Upper lobe of left lung (tissue), 6 donors: Measurements from ENCODE around the gene DPP6. TPM values are rescaled to one million over a fixed set of nuclear protein-coding genes. Genes with fewer than 3 reads are reported as not detected.

ENCODE experiments used
- ATAC-seq, 2 donors: fragments of 200-7000 bp; cut with Tn5 transposase; one replicate each; pipeline ENCODE4 v1.9.1; 2022; ENCODE audit warnings: mild to moderate bottlenecking in 2 of 2, moderate library complexity in 2 of 2; ENCODE audit not compliant: low FRiP score in 2 of 2
- DNase-seq, 2 donors: peaks; one replicate each; pipeline ENCODE4 v3.0.0-alpha.2; 2019 to 2020
- H3K27ac ChIP-seq, 4 donors: fragments of 200-600 bp; sonication (generic); one replicate each; pipeline ENCODE4 v1.5.1; 2016 to 2019
- H3K27me3 ChIP-seq, 4 donors: fragments of 200-600 bp; sonication (generic); one replicate each; pipeline ENCODE4 v1.5.1; 2017 to 2019
- H3K36me3 ChIP-seq, 4 donors: fragments of 200-600 bp; sonication (generic); one replicate each; pipeline ENCODE4 v1.5.1; 2016 to 2019
- H3K4me1 ChIP-seq, 4 donors: fragments of 200-600 bp; sonication (generic); one replicate each; pipeline ENCODE4 v1.5.1; 2018 to 2019
- H3K4me3 ChIP-seq, 4 donors: fragments of 200-600 bp; sonication (generic); one replicate each; pipeline ENCODE4 v1.5.1; 2017 to 2019; ENCODE audit warnings: mild to moderate bottlenecking in 2 of 4, moderate library complexity in 1 of 4
- H3K9me3 ChIP-seq, 4 donors: fragments of 200-600 bp; sonication (generic); one replicate each; pipeline ENCODE4 v1.5.1; 2018 to 2019
- CTCF ChIP-seq, 6 experiments: fragments of 450-650 bp in 4 of 6; fragments of 200-600 bp in 2 of 6; sonication (generic) in 2 of 6; IDR thresholded peaks; one replicate each; pipeline ENCODE4 v1.5.1; 2016 to 2019; ENCODE audit warnings: antibody characterized with exemption in 6 of 6
- EP300 ChIP-seq, 4 donors: sonication (generic); formaldehyde crosslinking; IDR thresholded peaks; one replicate each; pipeline ENCODE4 v1.5.1; 2017; ENCODE audit warnings: antibody characterized with exemption in 4 of 4, control low read depth in 2 of 4
- POLR2A ChIP-seq, 4 donors: fragments of 450-650 bp; IDR thresholded peaks; one replicate each; pipeline ENCODE4 v1.5.1; 2016 to 2017; ENCODE audit warnings: antibody characterized with exemption in 4 of 4, mild to moderate bottlenecking in 2 of 4
- POLR2AphosphoS5 ChIP-seq, 2 donors: sonication (generic); formaldehyde crosslinking; IDR thresholded peaks; one replicate each; pipeline ENCODE4 v1.5.1; 2017; ENCODE audit warnings: antibody characterized with exemption in 2 of 2
- WGBS, 2 donors: methylation state at CpG; one replicate each; pipeline ENCODE4 v1.1.5; 2017 to 2018; 5-methylcytosine and 5-hydroxymethylcytosine counted together
- total RNA-seq, 6 donors: library from RNA; depleted of rRNA in 4 of 6; stranded (reverse); fragments of >200 nt in 4 of 6; gene quantifications; one replicate each; pipeline versions ENCODE4 v1.1.0 to v1.2.1, GENCODE V29; 2016 to 2021
- donor health status: DM: no; HTN: no; CAD: no; lungs with moderate emphysema.
- donor health status: DM: no; HTN: yes; CAD: no; lungs with severe emphysema.

The DPP6 gene
- total RNA-seq, 6 donors from 2014 or later: 0.49 to 3.1 (median 0.86) TPM; not detected in 2

- no peak for ATAC-seq
Observed at GRCh38 chr7:154795437-154795836, 743.2 kb downstream of the DPP6 start.

DNA sequence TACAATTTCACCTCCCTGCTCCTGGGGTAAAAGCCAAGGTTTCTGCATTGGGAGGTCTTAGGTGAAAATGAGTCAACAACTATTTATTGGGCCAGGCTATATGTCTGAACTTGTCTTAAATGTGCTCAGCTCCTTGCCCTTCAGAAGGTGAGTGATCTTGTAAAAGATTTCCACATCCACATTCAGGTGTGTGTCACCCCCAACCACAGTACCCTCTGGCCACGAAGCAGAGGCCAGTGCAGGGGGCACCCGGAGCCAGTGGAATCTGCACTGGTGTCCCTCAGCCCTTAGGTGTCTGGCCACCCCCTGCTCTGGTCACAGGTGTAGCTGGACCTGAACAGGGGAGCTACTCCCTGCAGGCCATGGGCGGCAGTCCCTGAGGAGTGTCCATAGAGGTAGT is 752.3 kb downstream of the DPP6 start:
- no peak for DNase-seq
- no peak overlapping the region for H3K4me3 ChIP-seq
- peak in 1 of 2 donors; percentile 27 for ATAC-seq
- 50% methylated on average over 1 of the region's 3 CpGs; no CpG with 5 or more reads in 1 of the 2 donors for WGBS, 2 donors
- no peaks in the 10 kb centered on the region for H3K27me3 ChIP-seq
- H3K9me3 ChIP-seq: no peaks in the 10 kb centered on the region
- no peaks in the 10 kb centered on the region for H3K36me3 ChIP-seq
- H3K4me1 ChIP-seq: no peaks in the 10 kb centered on the region
- H3K27ac ChIP-seq: no peak overlapping the region
- TF ChIP-seq CTCF (IDR thresholded peaks at IDR 0.05) (no peak), POLR2A (IDR thresholded peaks at IDR 0.05) (no peak), EP300 (IDR thresholded peaks at IDR 0.05) (no peak), POLR2AphosphoS5 (IDR thresholded peaks at IDR 0.05) (no peak)

More at GRCh38 chr7:154795437-154795836, 743.2 kb downstream of the DPP6 start:
- H3K9me3 ChIP-seq: no peaks in the 10 kb centered on the region
- H3K4me1 ChIP-seq: peaks cover 0 to 6% (median 0%) of the 10 kb centered on the region in 4 donors
- H3K4me3 ChIP-seq: no peak overlapping the region
- no peaks in the 10 kb centered on the region for H3K27me3 ChIP-seq
- TF ChIP-seq CTCF (IDR thresholded peaks at IDR 0.05) (no peak), POLR2AphosphoS5 (IDR thresholded peaks at IDR 0.05) (no peak), POLR2A (IDR thresholded peaks at IDR 0.05) (no peak), EP300 (IDR thresholded peaks at IDR 0.05) (no peak)
- H3K36me3 ChIP-seq: no peaks in the 10 kb centered on the region
- DNase-seq: no peak
- H3K27ac ChIP-seq: no peak overlapping the region
- WGBS, 2 donors: 65 to 71% methylated on average over 13 of the region's 13 CpGs

- DNase-seq (no peak), ATAC-seq (no peak)
- TF ChIP-seq POLR2AphosphoS5 (IDR thresholded peaks at IDR 0.05) (no peak), EP300 (IDR thresholded peaks at IDR 0.05) (no peak), CTCF (IDR thresholded peaks at IDR 0.05) (no peak), POLR2A (IDR thresholded peaks at IDR 0.05) (no peak)
- Histone ChIP-seq H3K27ac (no peak overlapping the region), H3K9me3 (peaks cover 0 to 25% (median 14%) of the 10 kb centered on the region in 4 donors), H3K4me1 (no peaks in the 10 kb centered on the region), H3K27me3 (no peaks in the 10 kb centered on the region), H3K36me3 (no peaks in the 10 kb centered on the region), H3K4me3 (no peak overlapping the region)
- 94 to 95% methylated on average over 1 of the region's 1 CpG for WGBS, 2 donors
Observed at GRCh38 chr7:154812027-154812426, 759.8 kb downstream of the DPP6 start.

- TF ChIP-seq CTCF (IDR thresholded peaks at IDR 0.05) (no peak), EP300 (IDR thresholded peaks at IDR 0.05) (no peak)
- no peaks in the 10 kb centered on the region for H3K27me3 ChIP-seq
- no peak overlapping the region for H3K4me3 ChIP-seq
- H3K36me3 ChIP-seq: no peaks in the 10 kb centered on the region
- 78 to 88% methylated on average over 7 of the region's 7 CpGs for WGBS, 2 donors
- no peak for ATAC-seq
- H3K4me1 ChIP-seq: no peaks in the 10 kb centered on the region
- no peak overlapping the region for H3K27ac ChIP-seq
- peaks cover 0 to 8% (median 5%) of the 10 kb centered on the region in 4 donors for H3K9me3 ChIP-seq
- DNase-seq: no peak
Observed at GRCh38 chr7:154817224-154817896, 765.2 kb downstream of the DPP6 start.

- Histone ChIP-seq H3K4me1 (no peaks in the 10 kb centered on the region), H3K9me3 (no peaks in the 10 kb centered on the region), H3K4me3 (no peak overlapping the region), H3K27me3 (no peaks in the 10 kb centered on the region), H3K27ac (no peak overlapping the region), H3K36me3 (no peaks in the 10 kb centered on the region)
- TF ChIP-seq CTCF (IDR thresholded peaks at IDR 0.05) (no peak), POLR2AphosphoS5 (IDR thresholded peaks at IDR 0.05) (no peak), POLR2A (IDR thresholded peaks at IDR 0.05) (no peak), EP300 (IDR thresholded peaks at IDR 0.05) (no peak)
- DNase-seq: no peak
- ATAC-seq: no peak
- 58 to 82% methylated on average over 2 of the region's 2 CpGs for WGBS, 2 donors
Observed at GRCh38 chr7:154827007-154827406, 774.8 kb downstream of the DPP6 start.
